ENCODE measurements around the gene AURKB. TPM values are rescaled to one million over a fixed set of nuclear protein-coding genes. Genes with fewer than 3 reads are reported as not detected.

AURKB gene
- total and polyA plus RNA-seq, 2 of the 13 experiments (the other 11 are each of a cell fraction or from before 2014, with no cell fraction given): 29.5 to 75.3 TPM

DNA sequence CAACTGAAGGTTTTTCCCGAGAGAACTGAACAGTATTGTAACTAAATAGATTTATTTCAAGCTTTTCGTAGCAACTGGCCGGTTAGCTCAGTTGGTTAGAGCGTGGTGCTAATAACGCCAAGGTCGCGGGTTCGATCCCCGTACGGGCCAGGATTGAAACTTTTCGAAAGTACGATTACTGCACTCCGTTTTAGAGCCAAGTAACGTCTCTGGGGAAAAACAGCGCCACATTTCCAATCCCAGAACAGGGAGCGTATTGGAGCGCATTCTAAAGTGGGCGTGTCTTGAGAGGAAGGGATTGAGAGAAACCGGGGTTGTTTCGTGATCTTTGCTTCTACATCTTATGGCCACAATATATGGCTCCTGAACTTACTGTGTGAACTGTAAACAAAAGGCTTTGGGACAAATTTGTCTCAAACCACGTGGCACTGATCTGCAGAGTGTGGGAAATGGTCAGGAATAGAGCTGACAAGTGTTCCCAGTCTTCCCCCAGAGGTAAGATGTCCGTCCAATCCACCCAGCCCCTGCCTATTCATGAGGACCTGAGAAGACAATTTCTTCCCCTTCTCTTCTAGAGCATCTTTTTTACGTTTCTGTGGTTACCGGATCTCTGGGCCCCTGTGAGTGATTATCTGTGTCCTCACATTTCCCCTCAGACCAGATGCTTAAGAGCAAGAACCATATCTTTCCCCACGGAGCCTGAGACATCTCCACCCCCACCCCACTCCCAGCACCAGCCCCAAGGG is 22.7 kb downstream of the AURKB start (continued):
- TF ChIP-seq, protein P1, sequence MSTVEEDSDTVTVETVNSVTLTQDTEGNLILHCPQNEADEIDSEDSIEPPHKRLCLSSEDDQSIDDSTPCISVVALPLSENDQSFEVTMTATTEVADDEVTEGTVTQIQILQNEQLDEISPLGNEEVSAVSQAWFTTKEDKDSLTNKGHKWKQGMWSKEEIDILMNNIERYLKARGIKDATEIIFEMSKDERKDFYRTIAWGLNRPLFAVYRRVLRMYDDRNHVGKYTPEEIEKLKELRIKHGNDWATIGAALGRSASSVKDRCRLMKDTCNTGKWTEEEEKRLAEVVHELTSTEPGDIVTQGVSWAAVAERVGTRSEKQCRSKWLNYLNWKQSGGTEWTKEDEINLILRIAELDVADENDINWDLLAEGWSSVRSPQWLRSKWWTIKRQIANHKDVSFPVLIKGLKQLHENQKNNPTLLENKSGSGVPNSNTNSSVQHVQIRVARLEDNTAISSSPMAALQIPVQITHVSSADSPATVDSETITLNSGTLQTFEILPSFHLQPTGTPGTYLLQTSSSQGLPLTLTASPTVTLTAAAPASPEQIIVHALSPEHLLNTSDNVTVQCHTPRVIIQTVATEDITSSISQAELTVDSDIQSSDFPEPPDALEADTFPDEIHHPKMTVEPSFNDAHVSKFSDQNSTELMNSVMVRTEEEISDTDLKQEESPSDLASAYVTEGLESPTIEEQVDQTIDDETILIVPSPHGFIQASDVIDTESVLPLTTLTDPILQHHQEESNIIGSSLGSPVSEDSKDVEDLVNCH (CRISPR knock-in tag; IDR thresholded peaks at IDR 0.05): no peak
- TF ChIP-seq JUN (CRISPR knock-in tag; IDR thresholded peaks at IDR 0.05) (no peak), TERF1 (CRISPR knock-in tag; IDR thresholded peaks at IDR 0.05) (no peak), SP4 (CRISPR knock-in tag; IDR thresholded peaks at IDR 0.05) (no peak), HMGXB4 (CRISPR knock-in tag; IDR thresholded peaks at IDR 0.05; ENCODE audit: borderline replicate concordance in 1 of 2, low read depth in 1 of 2) (peak in 1 of 2 experiments; percentile 97; a peak in 3 of 4 replicates), IRF1 (CRISPR knock-in tag; IDR thresholded peaks at IDR 0.05; ENCODE audit: low read depth) (no peak), ZNF891 (CRISPR knock-in tag; IDR thresholded peaks at IDR 0.05) (no peak), NR0B2 (CRISPR knock-in tag; IDR thresholded peaks at IDR 0.05) (no peak), ZNF350 (CRISPR knock-in tag; IDR thresholded peaks at IDR 0.05; ENCODE audit: borderline replicate concordance, low read depth) (peak; percentile 72), REST (IDR thresholded peaks at IDR 0.05; ENCODE audit: borderline replicate concordance in 1 of 2, low read depth in 1 of 2, low read length in 2 of 2) (peak in 1 of 2 experiments; percentile 9; a peak in 1 of 4 replicates)
- TF ChIP-seq, protein P2, sequence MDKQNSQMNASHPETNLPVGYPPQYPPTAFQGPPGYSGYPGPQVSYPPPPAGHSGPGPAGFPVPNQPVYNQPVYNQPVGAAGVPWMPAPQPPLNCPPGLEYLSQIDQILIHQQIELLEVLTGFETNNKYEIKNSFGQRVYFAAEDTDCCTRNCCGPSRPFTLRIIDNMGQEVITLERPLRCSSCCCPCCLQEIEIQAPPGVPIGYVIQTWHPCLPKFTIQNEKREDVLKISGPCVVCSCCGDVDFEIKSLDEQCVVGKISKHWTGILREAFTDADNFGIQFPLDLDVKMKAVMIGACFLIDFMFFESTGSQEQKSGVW (CRISPR knock-in tag; IDR thresholded peaks at IDR 0.05; ENCODE audit: borderline replicate concordance): no peak
- TF ChIP-seq, protein P3, sequence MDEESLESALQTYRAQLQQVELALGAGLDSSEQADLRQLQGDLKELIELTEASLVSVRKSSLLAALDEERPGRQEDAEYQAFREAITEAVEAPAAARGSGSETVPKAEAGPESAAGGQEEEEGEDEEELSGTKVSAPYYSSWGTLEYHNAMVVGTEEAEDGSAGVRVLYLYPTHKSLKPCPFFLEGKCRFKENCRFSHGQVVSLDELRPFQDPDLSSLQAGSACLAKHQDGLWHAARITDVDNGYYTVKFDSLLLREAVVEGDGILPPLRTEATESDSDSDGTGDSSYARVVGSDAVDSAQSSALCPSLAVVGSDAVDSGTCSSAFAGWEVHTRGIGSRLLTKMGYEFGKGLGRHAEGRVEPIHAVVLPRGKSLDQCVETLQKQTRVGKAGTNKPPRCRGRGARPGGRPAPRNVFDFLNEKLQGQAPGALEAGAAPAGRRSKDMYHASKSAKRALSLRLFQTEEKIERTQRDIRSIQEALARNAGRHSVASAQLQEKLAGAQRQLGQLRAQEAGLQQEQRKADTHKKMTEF (CRISPR knock-in tag; IDR thresholded peaks at IDR 0.05): peak; percentile 79; the same call in 1 of the 2 replicates

All from HepG2 (cell line).